Keratinocyte (primary cell): ENCODE results near the gene GKN2. TPM values are rescaled to one million over a fixed set of nuclear protein-coding genes. Genes with fewer than 3 reads are reported as not detected.

ENCODE experiments used
- DNase-seq: peaks from one replicate; pipeline ENCODE4 v3.0.0-alpha.2; 2011; ENCODE audit warnings: low read depth, missing footprints, low spot score
- FAIRE-seq: peaks from 2 replicates; lab custom pipeline; 2011; peaks lifted over from hg19 to GRCh38; lab: Jason Lieb, UNC
- H2AFZ ChIP-seq: 2 replicates; pipeline ENCODE4 v1.6.0; 2012; ENCODE audit warnings: low read length, control low read depth, inconsistent platforms; ENCODE audit not compliant: control insufficient read depth
- H3K27ac ChIP-seq: 2 replicates; pipeline ENCODE4 v1.5.1; 2011; ENCODE audit warnings: low read length; ENCODE audit not compliant: control insufficient read depth, insufficient read depth
- H3K27me3 ChIP-seq: 3 replicates; pipeline ENCODE4 v1.6.0; 2011; ENCODE audit warnings: low read length; ENCODE audit not compliant: control insufficient read depth, insufficient read depth; ENCODE audit errors: extremely low read depth
- H3K36me3 ChIP-seq, 2 experiments: 2 replicates in 1 of 2; 3 replicates in 1 of 2; pipeline ENCODE4 v1.5.1; 2011; ENCODE audit warnings: low read length in 2 of 2, mild to moderate bottlenecking in 1 of 2; ENCODE audit not compliant: control insufficient read depth in 2 of 2, insufficient read depth in 2 of 2; ENCODE audit errors: extremely low read depth in 1 of 2
- H3K4me1 ChIP-seq: 3 replicates; pipeline ENCODE4 v1.5.1; 2011; ENCODE audit warnings: low read length; ENCODE audit not compliant: control insufficient read depth, insufficient read depth; ENCODE audit errors: extremely low read depth
- H3K4me2 ChIP-seq: 3 replicates; pipeline ENCODE4 v1.6.0; 2011; ENCODE audit warnings: low read depth, low read length; ENCODE audit not compliant: control insufficient read depth, insufficient read depth; ENCODE audit errors: extremely low read depth
- H3K4me3 ChIP-seq, 3 experiments: fragments of 200-600 bp in 1 of 3; sonication (generic) in 1 of 3; 2 replicates in 2 of 3; 3 replicates in 1 of 3; pipeline ENCODE4 v1.5.1; 2011 to 2016; ENCODE audit warnings: low read length in 3 of 3, mild to moderate bottlenecking in 3 of 3, control low read depth in 2 of 3, inconsistent platforms in 1 of 3, low read depth in 1 of 3, mixed read lengths in 1 of 3, mixed run types in 1 of 3, moderate library complexity in 1 of 3; ENCODE audit not compliant: control insufficient read depth in 2 of 3, insufficient read depth in 2 of 3; ENCODE audit errors: extremely low read depth in 1 of 3
- H3K79me2 ChIP-seq: 2 replicates; pipeline ENCODE4 v1.6.0; 2012; ENCODE audit warnings: low read length; ENCODE audit not compliant: control insufficient read depth, insufficient read depth
- H3K9ac ChIP-seq: 3 replicates; pipeline ENCODE4 v1.6.0; 2011; ENCODE audit warnings: low read length; ENCODE audit not compliant: control insufficient read depth, insufficient read depth; ENCODE audit errors: extremely low read depth
- H3K9me1 ChIP-seq: 3 replicates; pipeline ENCODE4 v1.6.0; 2011; ENCODE audit warnings: low read length; ENCODE audit not compliant: control insufficient read depth, insufficient read depth; ENCODE audit errors: extremely low read depth
- H3K9me3 ChIP-seq: 2 replicates; pipeline ENCODE4 v1.5.1; 2012; ENCODE audit warnings: low read depth, low read length; ENCODE audit not compliant: control insufficient read depth
- H4K20me1 ChIP-seq: 3 replicates; pipeline ENCODE4 v1.6.0; 2011; ENCODE audit warnings: low read length; ENCODE audit not compliant: control insufficient read depth, insufficient read depth; ENCODE audit errors: extremely low read depth
- EZH2 ChIP-seq: IDR thresholded peaks from one replicate; pipeline ENCODE4 v1.6.1; 2012; ENCODE audit warnings: inconsistent platforms, mild to moderate bottlenecking, low read length, moderate library complexity
- dilution Hi-C: fragments of 300-500 bp; cut with MboI; formaldehyde crosslinking; loops from one replicate; pipeline ENCODE4 v1.7.0; 2020; ENCODE audit warnings: low sequenced_read_pairs; ENCODE audit not compliant: extremely low pct_ligation_motif_present
- polyA plus RNA-seq, 5 experiments: library from polyadenylated mRNA; depleted of rRNA in 3 of 5; stranded (reverse) in 3 of 5; stranded (forward) in 1 of 5; unstranded in 1 of 5; fragments of >200 nt; gene quantifications; 1 replicate in 1 of 5; 2 replicates in 3 of 5; 3 replicates in 1 of 5; pipeline versions ENCODE4 v1.2.1 to v1.2.3, GENCODE V29; 2011 to 2012; ENCODE audit warnings: missing spikeins in 2 of 5, low read depth in 1 of 5, low replicate concordance in 1 of 5
- TF ChIP-seq, protein P1 (sequence below), 3 experiments: IDR thresholded peaks in 1 of 3; conservative IDR thresholded peaks in 1 of 3; optimal IDR thresholded peaks in 1 of 3; 2 replicates in 2 of 3; 3 replicates in 1 of 3; pipeline versions ENCODE3 to v1.5.1; 2011; ENCODE audit warnings: low read length in 3 of 3, mild to moderate bottlenecking in 3 of 3, moderate library complexity in 2 of 3, control low read depth in 1 of 3, inconsistent platforms in 1 of 3; ENCODE audit not compliant: insufficient read depth in 2 of 3; ENCODE audit errors: extremely low read depth in 1 of 3

The GKN2 gene
- polyA plus RNA-seq, 1 donor (not counting 4 experiments of a cell fraction or from before 2014, with no cell fraction given): 0.08 TPM

DNA sequence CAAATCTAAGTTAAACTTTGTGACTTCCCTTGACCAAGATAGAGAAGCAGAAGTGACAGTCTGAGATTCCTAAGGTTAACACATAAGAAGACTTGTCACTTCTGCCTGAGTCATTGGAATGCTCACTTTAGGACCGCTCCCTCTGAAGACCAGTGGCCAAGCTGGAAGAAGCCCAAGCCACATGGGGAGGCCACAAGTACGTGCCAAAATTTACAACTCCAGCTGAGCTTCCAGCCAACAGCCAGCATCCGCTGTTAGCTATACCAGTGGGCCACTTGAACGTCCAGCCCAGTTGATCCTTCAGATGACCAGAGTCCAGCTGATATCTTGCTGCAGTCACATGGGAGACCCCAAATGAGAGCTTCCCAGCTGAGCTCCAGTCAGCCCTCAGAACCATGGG, 42.2 kb upstream of the GKN2 start:
- DNase-seq: no peak
- Histone ChIP-seq H3K4me3 (no peak overlapping the region), H3K9ac (no peak overlapping the region), H3K9me3 (no peaks in the 10 kb centered on the region), H3K9me1 (no peaks in the 10 kb centered on the region), H2AFZ (no peak overlapping the region), H3K27me3 (peaks cover 4% of the 10 kb centered on the region), H4K20me1 (no peaks in the 10 kb centered on the region), H3K27ac (no peak overlapping the region), H3K4me2 (no peak overlapping the region), H3K4me1 (no peaks in the 10 kb centered on the region), H3K79me2 (no peaks in the 10 kb centered on the region), H3K36me3 (no peaks in the 10 kb centered on the region)
- TF ChIP-seq, protein P1, sequence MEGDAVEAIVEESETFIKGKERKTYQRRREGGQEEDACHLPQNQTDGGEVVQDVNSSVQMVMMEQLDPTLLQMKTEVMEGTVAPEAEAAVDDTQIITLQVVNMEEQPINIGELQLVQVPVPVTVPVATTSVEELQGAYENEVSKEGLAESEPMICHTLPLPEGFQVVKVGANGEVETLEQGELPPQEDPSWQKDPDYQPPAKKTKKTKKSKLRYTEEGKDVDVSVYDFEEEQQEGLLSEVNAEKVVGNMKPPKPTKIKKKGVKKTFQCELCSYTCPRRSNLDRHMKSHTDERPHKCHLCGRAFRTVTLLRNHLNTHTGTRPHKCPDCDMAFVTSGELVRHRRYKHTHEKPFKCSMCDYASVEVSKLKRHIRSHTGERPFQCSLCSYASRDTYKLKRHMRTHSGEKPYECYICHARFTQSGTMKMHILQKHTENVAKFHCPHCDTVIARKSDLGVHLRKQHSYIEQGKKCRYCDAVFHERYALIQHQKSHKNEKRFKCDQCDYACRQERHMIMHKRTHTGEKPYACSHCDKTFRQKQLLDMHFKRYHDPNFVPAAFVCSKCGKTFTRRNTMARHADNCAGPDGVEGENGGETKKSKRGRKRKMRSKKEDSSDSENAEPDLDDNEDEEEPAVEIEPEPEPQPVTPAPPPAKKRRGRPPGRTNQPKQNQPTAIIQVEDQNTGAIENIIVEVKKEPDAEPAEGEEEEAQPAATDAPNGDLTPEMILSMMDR (optimal IDR thresholded peaks at IDR 0.05 in 1 of 3, IDR thresholded peaks at IDR 0.05 in 1 of 3, conservative IDR thresholded peaks at IDR 0.05 in 1 of 3; ENCODE audit: extremely low read depth in 1 of 3, insufficient read depth in 2 of 3, low read length in 3 of 3): no peak
- no peak for FAIRE-seq
- dilution Hi-C loops: no loop called here

DNA sequence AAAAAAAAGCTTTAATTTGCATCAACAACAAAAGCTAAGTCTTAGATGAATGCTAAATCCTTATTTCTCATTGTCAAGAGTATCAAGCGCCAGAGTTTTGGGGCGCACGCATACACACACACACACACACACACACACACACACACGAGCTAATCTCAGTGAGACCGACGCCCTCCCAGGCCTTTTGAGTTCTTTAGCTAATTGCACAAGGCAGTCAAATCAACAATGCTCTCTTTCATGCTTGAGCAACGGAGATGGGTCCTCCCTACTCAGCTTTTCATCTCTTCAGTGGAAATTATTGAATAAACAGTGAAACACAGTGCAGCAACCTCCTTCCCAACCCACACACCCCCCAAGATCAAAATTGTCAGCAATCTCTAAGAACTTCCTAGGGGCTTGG, 41.0 kb upstream of the GKN2 start:
- H3K27ac ChIP-seq: no peak overlapping the region
- dilution Hi-C loops: no loop called here
- H3K36me3 ChIP-seq: no peaks in the 10 kb centered on the region
- no peaks in the 10 kb centered on the region for H3K4me1 ChIP-seq
- H3K27me3 ChIP-seq: peaks cover 4% of the 10 kb centered on the region
- H2AFZ ChIP-seq: no peak overlapping the region
- TF ChIP-seq, protein P1 (optimal IDR thresholded peaks at IDR 0.05 in 1 of 3, IDR thresholded peaks at IDR 0.05 in 1 of 3, conservative IDR thresholded peaks at IDR 0.05 in 1 of 3; ENCODE audit: extremely low read depth in 1 of 3, insufficient read depth in 2 of 3, low read length in 3 of 3): no peak
- no peak for TF ChIP-seq EZH2
- H3K4me3 ChIP-seq: no peak overlapping the region
- no peaks in the 10 kb centered on the region for H4K20me1 ChIP-seq
- H3K9me3 ChIP-seq: no peaks in the 10 kb centered on the region
- no peak for DNase-seq
- no peak overlapping the region for H3K4me2 ChIP-seq
- no peak for FAIRE-seq
- no peaks in the 10 kb centered on the region for H3K9me1 ChIP-seq
- no peaks in the 10 kb centered on the region for H3K79me2 ChIP-seq
- no peak overlapping the region for H3K9ac ChIP-seq
